RWPE1 (cell line): ENCODE results near the gene FETUB.

Experiments used
- CTCF ChIA-PET: fragments of 350-600 bp; sonication (Branson Sonifier 250); formaldehyde crosslinking; extraction: SDS; loops from one replicate; lab custom pipeline; 2021; lab: Yijun Ruan, JAX
- POLR2A ChIA-PET: fragments of 400-600 bp; formaldehyde crosslinking; extraction: SDS; loops from one replicate; lab custom pipeline; 2020; ENCODE audit warnings: antibody characterized with exemption; ENCODE audit not compliant: low non-redundant PET; lab: Yijun Ruan, JAX
- DNase-seq: peaks from one replicate; pipeline ENCODE4 v3.0.0; 2012; ENCODE audit warnings: low spot score
- H3K27ac ChIP-seq: fragments of 450-650 bp; 2 replicates; pipeline ENCODE4 v1.5.1; 2017
- TF ChIP-seq, protein P1 (sequence below): fragments of 450-650 bp; conservative IDR thresholded peaks from 2 replicates; pipeline ENCODE4 v1.5.1; 2017; ENCODE audit warnings: low read depth, mild to moderate bottlenecking

The FETUB gene

GRCh38 chr3:186603159-186603558 is 37.0 kb upstream of the FETUB start:
- ChIA-PET POLR2A (no interaction called here), CTCF (interaction anchor here (0.7 to 1.0 kb wide), 2 partner anchors 9 to 11 kb away, joined by 4 to 9 read pairs; no protein-coding TSS in a partner anchor)
- DNase-seq: no peak
- H3K27ac ChIP-seq: no peak overlapping the region
- TF ChIP-seq, protein P1, sequence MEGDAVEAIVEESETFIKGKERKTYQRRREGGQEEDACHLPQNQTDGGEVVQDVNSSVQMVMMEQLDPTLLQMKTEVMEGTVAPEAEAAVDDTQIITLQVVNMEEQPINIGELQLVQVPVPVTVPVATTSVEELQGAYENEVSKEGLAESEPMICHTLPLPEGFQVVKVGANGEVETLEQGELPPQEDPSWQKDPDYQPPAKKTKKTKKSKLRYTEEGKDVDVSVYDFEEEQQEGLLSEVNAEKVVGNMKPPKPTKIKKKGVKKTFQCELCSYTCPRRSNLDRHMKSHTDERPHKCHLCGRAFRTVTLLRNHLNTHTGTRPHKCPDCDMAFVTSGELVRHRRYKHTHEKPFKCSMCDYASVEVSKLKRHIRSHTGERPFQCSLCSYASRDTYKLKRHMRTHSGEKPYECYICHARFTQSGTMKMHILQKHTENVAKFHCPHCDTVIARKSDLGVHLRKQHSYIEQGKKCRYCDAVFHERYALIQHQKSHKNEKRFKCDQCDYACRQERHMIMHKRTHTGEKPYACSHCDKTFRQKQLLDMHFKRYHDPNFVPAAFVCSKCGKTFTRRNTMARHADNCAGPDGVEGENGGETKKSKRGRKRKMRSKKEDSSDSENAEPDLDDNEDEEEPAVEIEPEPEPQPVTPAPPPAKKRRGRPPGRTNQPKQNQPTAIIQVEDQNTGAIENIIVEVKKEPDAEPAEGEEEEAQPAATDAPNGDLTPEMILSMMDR: no peak

DNA sequence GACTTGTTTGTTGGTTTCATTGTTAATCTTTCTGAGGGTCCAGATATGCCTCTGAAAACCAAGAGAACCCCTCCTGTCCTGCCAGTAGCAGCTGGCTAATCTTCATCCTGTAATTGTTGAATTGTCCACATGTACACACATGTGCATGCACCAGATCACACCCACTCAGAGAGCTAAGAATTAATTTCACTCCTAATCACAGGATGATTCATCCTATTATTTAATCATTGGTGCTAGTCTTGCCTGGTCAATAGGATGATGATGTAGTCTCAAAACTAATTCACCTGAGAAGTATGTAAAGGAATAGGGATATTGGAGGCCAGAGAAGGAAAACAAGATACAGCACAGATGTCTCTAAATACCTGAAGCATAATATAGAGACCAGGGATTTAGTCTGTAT is 35.1 kb upstream of the FETUB start:
- ChIA-PET POLR2A (interaction anchor here (0.9 kb wide), 1 partner anchor 10 kb away, joined by 3 read pairs; no protein-coding TSS in a partner anchor), CTCF (interaction anchor here (0.5 to 0.6 kb wide), 2 partner anchors 16 to 395 kb away, joined by 3 to 4 read pairs; no protein-coding TSS in a partner anchor)
- DNase-seq: peak; percentile 20
- no peak overlapping the region for H3K27ac ChIP-seq
- TF ChIP-seq, protein P1: no peak

GRCh38 chr3:186605561-186606545 is 34.3 kb upstream of the FETUB start:
- TF ChIP-seq, protein P1: no peak
- ChIA-PET POLR2A (no interaction called here), CTCF (interaction anchor here (0.5 to 0.6 kb wide), 2 partner anchors 16 to 395 kb away, joined by 3 to 4 read pairs; no protein-coding TSS in a partner anchor)
- no peak overlapping the region for H3K27ac ChIP-seq
- no peak for DNase-seq

DNA sequence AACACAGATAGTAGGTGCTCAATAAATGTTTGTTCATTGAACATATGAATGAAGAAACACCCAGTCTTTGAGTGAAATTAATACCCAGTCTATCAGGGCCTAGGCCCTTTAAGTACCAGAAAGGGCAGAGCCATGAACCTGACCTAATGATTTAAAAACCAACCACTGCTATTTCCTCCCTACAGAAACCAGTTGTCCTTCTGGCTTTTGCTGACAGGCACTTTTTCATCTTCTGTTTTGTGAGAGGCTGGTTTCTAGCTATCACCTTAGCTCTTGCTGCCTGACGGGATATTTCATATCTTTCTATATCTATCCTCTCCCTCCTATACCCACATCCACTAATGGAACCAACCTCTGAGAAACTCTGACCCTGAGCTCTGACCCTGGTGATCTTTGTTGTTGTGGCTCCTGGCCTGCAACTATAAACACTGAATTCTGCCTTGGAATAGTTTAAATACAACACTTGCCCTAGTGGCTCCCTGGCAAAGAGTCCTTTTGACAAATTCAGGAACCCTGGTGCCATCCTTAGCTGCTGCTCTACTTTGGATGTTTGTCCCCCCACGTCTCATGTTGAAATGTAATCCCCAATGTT is 31.5 kb upstream of the FETUB start:
- TF ChIP-seq, protein P1: no peak
- ChIA-PET POLR2A (no interaction called here), CTCF (interaction anchor here (0.6 to 1.0 kb wide), 4 partner anchors 11 to 175 kb away, joined by 3 to 8 read pairs (median 3); partner anchors contain the start of gene EIF4A2)
- H3K27ac ChIP-seq: no peak overlapping the region
- DNase-seq: no peak

GRCh38 chr3:186609247-186609868 is 30.8 kb upstream of the FETUB start:
- DNase-seq: peak; percentile 55
- TF ChIP-seq, protein P1: no peak; the same call in 1 of the 2 replicates
- ChIA-PET CTCF (interaction anchor here (0.6 to 1.0 kb wide), 5 partner anchors 12 to 666 kb away, joined by 3 to 8 read pairs (median 3); partner anchors contain the start of gene EIF4A2), POLR2A (no interaction called here)
- H3K27ac ChIP-seq: no peak overlapping the region
